H1 (cell line): ENCODE data around the gene MAPKAP1. TPM values are rescaled to one million over a fixed set of nuclear protein-coding genes. Genes with fewer than 3 reads are reported as not detected.

ENCODE experiments used
- POLR2A ChIP-seq, 2 experiments: IDR thresholded peaks; 1 replicate in 1 of 2; 2 replicates in 1 of 2; pipeline ENCODE4 v1.6.1; 2011; ENCODE audit warnings: low read depth in 2 of 2, low read length in 2 of 2, mild to moderate bottlenecking in 2 of 2; ENCODE audit errors: control extremely low read depth in 1 of 2
- SP1 ChIP-seq: IDR thresholded peaks from 2 replicates; pipeline ENCODE4 v1.6.1; 2011; ENCODE audit warnings: low read depth, low read length
- SUZ12 ChIP-seq: fragments of 200-600 bp; sonication (generic); IDR thresholded peaks from 2 replicates; pipeline ENCODE4 v1.6.1; 2012; ENCODE audit warnings: mild to moderate bottlenecking, inconsistent platforms, low read length, moderate library complexity, mixed read lengths
- polyA plus RNA-seq, 7 experiments: library from polyadenylated mRNA; depleted of rRNA in 3 of 7; stranded (reverse) in 5 of 7; unstranded in 2 of 7; fragments of >200 nt in 5 of 7; fragments of 200-250 nt in 2 of 7; gene quantifications; 1 replicate in 5 of 7; 2 replicates in 1 of 7; 4 replicates in 1 of 7; pipeline versions ENCODE4 v1.2.1 to v1.2.3, GENCODE V29; 2011 to 2013; ENCODE audit warnings: missing spikeins in 2 of 7, mixed read lengths in 2 of 7
- total RNA-seq: library from RNA; stranded (reverse); fragmentation: NEBNext Ultra II Directional; extraction: Animal tissue kit (Norgen Biotek cat#: 25700); gene quantifications from 2 replicates; pipeline ENCODE4 v1.2.1, GENCODE V29; 2021

Gene MAPKAP1
- total and polyA plus RNA-seq, 2 of the 8 experiments (the other 6 are each of a cell fraction or from before 2014, with no cell fraction given) = 79.2 to 140 TPM

DNA sequence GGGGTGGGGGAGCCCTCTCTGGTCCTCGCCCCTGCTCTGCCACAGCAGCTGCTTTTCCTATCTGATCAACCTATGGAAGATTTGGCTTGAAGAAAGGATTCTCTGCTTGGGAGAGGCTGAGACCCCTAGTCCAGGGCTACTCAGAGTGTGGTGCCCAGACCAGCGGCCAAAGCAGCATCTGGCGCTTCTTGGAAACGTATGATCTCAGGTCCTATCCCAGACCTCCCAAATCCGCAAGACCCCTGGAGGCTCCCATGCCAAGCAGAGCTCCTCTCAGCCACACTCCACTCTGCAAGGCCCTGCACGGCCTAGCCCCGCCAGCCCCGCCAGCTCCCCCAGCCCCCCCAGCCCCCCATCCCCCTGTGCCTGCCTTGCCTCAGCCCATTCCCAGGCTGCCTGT is 263.6 kb downstream of the MAPKAP1 start (continued):
- TF ChIP-seq SUZ12 = no peak
- no peak for TF ChIP-seq POLR2A (IDR thresholded peaks at IDR 0.05; ENCODE audit: control extremely low read depth in 1 of 2, low read depth in 2 of 2, low read length in 2 of 2)
- no peak for TF ChIP-seq SP1
